ENCODE results near the gene ALDOB.

ALDOB gene

GRCh38 chr9:101455656-101456240 is 20.2 kb upstream of the ALDOB start:
- H3K4me3 ChIP-seq (ENCODE audit: low read depth in 1 of 2, low read length in 2 of 2): no peak overlapping the region
- no peaks in the 10 kb centered on the region for H3K27me3 ChIP-seq (ENCODE audit: control insufficient read depth in 1 of 2, insufficient read depth in 2 of 2, low read length in 2 of 2)
- H3K9ac ChIP-seq (ENCODE audit: low read length): no peak overlapping the region
- no peaks in the 10 kb centered on the region for H3K9me3 ChIP-seq (ENCODE audit: low read length)
- no peaks in the 10 kb centered on the region for H3K4me1 ChIP-seq (ENCODE audit: insufficient read depth, low read length)
- no peak overlapping the region for H3K27ac ChIP-seq (ENCODE audit: low read depth, low read length)
- no peaks in the 10 kb centered on the region for H3K36me3 ChIP-seq (ENCODE audit: insufficient read depth, low read length)

- H3K36me3 ChIP-seq (ENCODE audit: insufficient read depth, low read length): no peaks in the 10 kb centered on the region
- no peaks in the 10 kb centered on the region for H3K4me1 ChIP-seq (ENCODE audit: insufficient read depth, low read length)
- H3K27ac ChIP-seq (ENCODE audit: low read depth, low read length): no peak overlapping the region
- no peak overlapping the region for H3K4me3 ChIP-seq (ENCODE audit: low read depth in 1 of 2, low read length in 2 of 2)
- H3K9me3 ChIP-seq (ENCODE audit: low read length): no peaks in the 10 kb centered on the region
- H3K9ac ChIP-seq (ENCODE audit: low read length): no peak overlapping the region
- no peaks in the 10 kb centered on the region for H3K27me3 ChIP-seq (ENCODE audit: control insufficient read depth in 1 of 2, insufficient read depth in 2 of 2, low read length in 2 of 2)
Observed at GRCh38 chr9:101453776-101454570, 18.4 kb upstream of the ALDOB start.

- Histone ChIP-seq H3K9me3 (ENCODE audit: low read length) (no peaks in the 10 kb centered on the region), H3K4me1 (ENCODE audit: insufficient read depth, low read length) (no peaks in the 10 kb centered on the region), H3K27ac (ENCODE audit: low read depth, low read length) (no peak overlapping the region), H3K4me3 (ENCODE audit: low read depth in 1 of 2, low read length in 2 of 2) (no peak overlapping the region), H3K36me3 (ENCODE audit: insufficient read depth, low read length) (no peaks in the 10 kb centered on the region), H3K9ac (ENCODE audit: low read length) (no peak overlapping the region), H3K27me3 (ENCODE audit: control insufficient read depth in 1 of 2, insufficient read depth in 2 of 2, low read length in 2 of 2) (no peaks in the 10 kb centered on the region)
Observed at GRCh38 chr9:101451498-101451897, 15.9 kb upstream of the ALDOB start.

- Histone ChIP-seq H3K27ac (ENCODE audit: low read depth, low read length) (no peak overlapping the region), H3K9ac (ENCODE audit: low read length) (no peak overlapping the region), H3K27me3 (ENCODE audit: control insufficient read depth in 1 of 2, insufficient read depth in 2 of 2, low read length in 2 of 2) (no peaks in the 10 kb centered on the region), H3K4me1 (ENCODE audit: insufficient read depth, low read length) (no peaks in the 10 kb centered on the region), H3K36me3 (ENCODE audit: insufficient read depth, low read length) (no peaks in the 10 kb centered on the region), H3K9me3 (ENCODE audit: low read length) (no peaks in the 10 kb centered on the region), H3K4me3 (ENCODE audit: low read depth in 1 of 2, low read length in 2 of 2) (no peak overlapping the region)
Observed at GRCh38 chr9:101450931-101451330, 15.4 kb upstream of the ALDOB start.

- Histone ChIP-seq H3K36me3 (ENCODE audit: insufficient read depth, low read length) (no peaks in the 10 kb centered on the region), H3K9ac (ENCODE audit: low read length) (peak overlapping the region; percentile 21), H3K9me3 (ENCODE audit: low read length) (no peaks in the 10 kb centered on the region), H3K4me3 (ENCODE audit: low read depth in 1 of 2, low read length in 2 of 2) (peak overlapping the region; percentile 55 to 75), H3K27me3 (ENCODE audit: control insufficient read depth in 1 of 2, insufficient read depth in 2 of 2, low read length in 2 of 2) (no peaks in the 10 kb centered on the region), H3K4me1 (ENCODE audit: insufficient read depth, low read length) (peaks cover 5% of the 10 kb centered on the region), H3K27ac (ENCODE audit: low read depth, low read length) (peak overlapping the region; percentile 74)
Observed at GRCh38 chr9:101449071-101449721, 13.6 kb upstream of the ALDOB start.

- Histone ChIP-seq H3K27ac (ENCODE audit: low read depth, low read length) (no peak overlapping the region), H3K9ac (ENCODE audit: low read length) (no peak overlapping the region), H3K4me3 (ENCODE audit: low read depth in 1 of 2, low read length in 2 of 2) (peak overlapping the region in 1 of 2 donors; percentile 75)
Observed at GRCh38 chr9:101448680-101449070, 13.1 kb upstream of the ALDOB start.

GRCh38 chr9:101446732-101447131 is 11.2 kb upstream of the ALDOB start:
- H3K9ac ChIP-seq (ENCODE audit: low read length): no peak overlapping the region
- H3K4me1 ChIP-seq (ENCODE audit: insufficient read depth, low read length): peaks cover 18% of the 10 kb centered on the region
- no peak overlapping the region for H3K4me3 ChIP-seq (ENCODE audit: low read depth in 1 of 2, low read length in 2 of 2)
- H3K9me3 ChIP-seq (ENCODE audit: low read length): no peaks in the 10 kb centered on the region
- H3K27ac ChIP-seq (ENCODE audit: low read depth, low read length): no peak overlapping the region
- no peaks in the 10 kb centered on the region for H3K36me3 ChIP-seq (ENCODE audit: insufficient read depth, low read length)
- H3K27me3 ChIP-seq (ENCODE audit: control insufficient read depth in 1 of 2, insufficient read depth in 2 of 2, low read length in 2 of 2): no peaks in the 10 kb centered on the region

More at GRCh38 chr9:101448680-101449070, 13.1 kb upstream of the ALDOB start:
- Histone ChIP-seq H3K4me1 (ENCODE audit: insufficient read depth, low read length) (peaks cover 9% of the 10 kb centered on the region), H3K9me3 (ENCODE audit: low read length) (no peaks in the 10 kb centered on the region), H3K27me3 (ENCODE audit: control insufficient read depth in 1 of 2, insufficient read depth in 2 of 2, low read length in 2 of 2) (no peaks in the 10 kb centered on the region), H3K36me3 (ENCODE audit: insufficient read depth, low read length) (no peaks in the 10 kb centered on the region)

- H3K27ac ChIP-seq (ENCODE audit: low read depth, low read length): peak overlapping the region; percentile 27
- H3K4me1 ChIP-seq (ENCODE audit: insufficient read depth, low read length): peaks cover 18% of the 10 kb centered on the region
- H3K27me3 ChIP-seq (ENCODE audit: control insufficient read depth in 1 of 2, insufficient read depth in 2 of 2, low read length in 2 of 2): no peaks in the 10 kb centered on the region
- no peak overlapping the region for H3K4me3 ChIP-seq (ENCODE audit: low read depth in 1 of 2, low read length in 2 of 2)
- no peak overlapping the region for H3K9ac ChIP-seq (ENCODE audit: low read length)
- H3K36me3 ChIP-seq (ENCODE audit: insufficient read depth, low read length): no peaks in the 10 kb centered on the region
- H3K9me3 ChIP-seq (ENCODE audit: low read length): no peaks in the 10 kb centered on the region
Observed at GRCh38 chr9:101445353-101446029, 9.9 kb upstream of the ALDOB start.

GRCh38 chr9:101443364-101443771 is 7.8 kb upstream of the ALDOB start:
- H3K4me3 ChIP-seq (ENCODE audit: low read depth in 1 of 2, low read length in 2 of 2): no peak overlapping the region
- no peak overlapping the region for H3K9ac ChIP-seq (ENCODE audit: low read length)
- no peaks in the 10 kb centered on the region for H3K9me3 ChIP-seq (ENCODE audit: low read length)
- H3K27me3 ChIP-seq (ENCODE audit: control insufficient read depth in 1 of 2, insufficient read depth in 2 of 2, low read length in 2 of 2): no peaks in the 10 kb centered on the region
- peaks cover 18% of the 10 kb centered on the region for H3K4me1 ChIP-seq (ENCODE audit: insufficient read depth, low read length)
- peak overlapping the region; percentile 56 for H3K27ac ChIP-seq (ENCODE audit: low read depth, low read length)
- no peaks in the 10 kb centered on the region for H3K36me3 ChIP-seq (ENCODE audit: insufficient read depth, low read length)

GRCh38 chr9:101442736-101443135 is 7.2 kb upstream of the ALDOB start:
- H3K36me3 ChIP-seq (ENCODE audit: insufficient read depth, low read length): no peaks in the 10 kb centered on the region
- H3K9ac ChIP-seq (ENCODE audit: low read length): no peak overlapping the region
- no peaks in the 10 kb centered on the region for H3K9me3 ChIP-seq (ENCODE audit: low read length)
- peak overlapping the region; percentile 56 for H3K27ac ChIP-seq (ENCODE audit: low read depth, low read length)
- H3K27me3 ChIP-seq (ENCODE audit: control insufficient read depth in 1 of 2, insufficient read depth in 2 of 2, low read length in 2 of 2): no peaks in the 10 kb centered on the region
- H3K4me3 ChIP-seq (ENCODE audit: low read depth in 1 of 2, low read length in 2 of 2): no peak overlapping the region
- peaks cover 18% of the 10 kb centered on the region for H3K4me1 ChIP-seq (ENCODE audit: insufficient read depth, low read length)

- H3K9me3 ChIP-seq (ENCODE audit: low read length): no peaks in the 10 kb centered on the region
- H3K4me3 ChIP-seq (ENCODE audit: low read depth in 1 of 2, low read length in 2 of 2): no peak overlapping the region
- no peaks in the 10 kb centered on the region for H3K27me3 ChIP-seq (ENCODE audit: control insufficient read depth in 1 of 2, insufficient read depth in 2 of 2, low read length in 2 of 2)
- no peak overlapping the region for H3K27ac ChIP-seq (ENCODE audit: low read depth, low read length)
- peaks cover 18% of the 10 kb centered on the region for H3K4me1 ChIP-seq (ENCODE audit: insufficient read depth, low read length)
- no peak overlapping the region for H3K9ac ChIP-seq (ENCODE audit: low read length)
- H3K36me3 ChIP-seq (ENCODE audit: insufficient read depth, low read length): no peaks in the 10 kb centered on the region
Observed at GRCh38 chr9:101442318-101442717, 6.7 kb upstream of the ALDOB start.

All from muscle layer of colon (tissue), 2 donors.